ENCODE data around the gene HENMT1. TPM values are rescaled to one million over a fixed set of nuclear protein-coding genes. Genes with fewer than 3 reads are reported as not detected.

Gene HENMT1
- total RNA-seq, 1 experiment from 2014 or later = 6.2 TPM

GRCh38 chr1:108670131-108670773 lies 9.4 kb upstream of the HENMT1 start:
- no peak overlapping the region for H3K27ac ChIP-seq (ENCODE audit: insufficient read length, low read depth, low read length)
- H3K4me1 ChIP-seq (ENCODE audit: insufficient read depth, low read length) = no peaks in the 10 kb centered on the region
- H3K9me3 ChIP-seq (ENCODE audit: control insufficient read depth, low read depth, low read length) = no peaks in the 10 kb centered on the region
- H3K79me2 ChIP-seq (ENCODE audit: insufficient read depth, low read length) = no peaks in the 10 kb centered on the region
- H4K20me1 ChIP-seq (ENCODE audit: control insufficient read depth, insufficient read depth, insufficient read length) = no peaks in the 10 kb centered on the region
- no peak overlapping the region for H3K4me2 ChIP-seq (ENCODE audit: insufficient read depth, insufficient read length, low read length)
- H2AK5ac ChIP-seq (ENCODE audit: insufficient read length, low read length) = no peak overlapping the region
- no peak for TF ChIP-seq CTCF (conservative IDR thresholded peaks at IDR 0.05)
- WGBS (ENCODE audit: extremely low coverage, insufficient read length, low lambda C conversion rate) = no CpG with 5 or more reads among the region's 5 CpGs
- H4K91ac ChIP-seq (ENCODE audit: insufficient read length, low read depth, low read length) = no peak overlapping the region
- no peak overlapping the region for H3K56ac ChIP-seq (ENCODE audit: insufficient read length, low read depth, low read length)
- H3T11ph ChIP-seq (ENCODE audit: low read length) = no peak overlapping the region
- H2BK5ac ChIP-seq (ENCODE audit: insufficient read length, low read length) = no peak overlapping the region
- no peak overlapping the region for H2BK120ac ChIP-seq (ENCODE audit: low read depth, low read length, poor library complexity, severe bottlenecking)
- H3K23me2 ChIP-seq (ENCODE audit: insufficient read length, low read depth, low read length, poor library complexity, severe bottlenecking) = no peaks in the 10 kb centered on the region
- Mint-ChIP-seq H3K36me3 (ENCODE audit: insufficient read depth in 1 of 3, low read depth in 3 of 3) (peaks cover 3 to 13% (median 5%) of the 10 kb centered on the region in 3 experiments; a peak in 6 of 7 replicates), H3K4me3 (no peak overlapping the region), H3K4me1 (no peaks in the 10 kb centered on the region), H3K27me3 (ENCODE audit: low read depth) (no peaks in the 10 kb centered on the region; the same call in none of the 2 replicates), H3K9me3 (peaks cover 8 to 11% of the 10 kb centered on the region in 2 experiments), H3K27ac (no peak overlapping the region)
- H3K4ac ChIP-seq (ENCODE audit: low read depth, low read length) = no peak overlapping the region
- H4K5ac ChIP-seq (ENCODE audit: insufficient read length, low read depth, low read length) = no peak overlapping the region
- no peak overlapping the region for H4K8ac ChIP-seq (replicated peaks; ENCODE audit: insufficient read length, low read depth, low read length)
- no peak overlapping the region for H2BK20ac ChIP-seq (ENCODE audit: low read depth, low read length, poor library complexity, severe bottlenecking)
- no peak overlapping the region for H3K14ac ChIP-seq (ENCODE audit: insufficient read depth, low read length)
- H3K79me1 ChIP-seq (ENCODE audit: insufficient read depth, low read depth, low read length, poor library complexity, severe bottlenecking) = no peaks in the 10 kb centered on the region
- no peak overlapping the region for H3K23ac ChIP-seq (ENCODE audit: insufficient read length, low read depth, low read length)
- no peak for DNase-seq
- no peak overlapping the region for H3K9ac ChIP-seq (ENCODE audit: extremely low read depth, insufficient read length, low read length)
- H3K27me3 ChIP-seq (ENCODE audit: insufficient read depth, low read length) = no peaks in the 10 kb centered on the region
- no peak overlapping the region for H2BK15ac ChIP-seq (ENCODE audit: low read depth, low read length)
- no peak overlapping the region for H3K18ac ChIP-seq (ENCODE audit: insufficient read length, low read depth, low read length)
- no peak overlapping the region for H2AFZ ChIP-seq (ENCODE audit: low read length)
- H2BK12ac ChIP-seq (ENCODE audit: insufficient read length, low read depth, low read length) = no peak overlapping the region

Data from H9 (cell line).